ACHN (cell line): Measurements from ENCODE around the gene ACRBP.

Experiments used
- DNase-seq: peaks from one replicate; pipeline ENCODE4 v3.0.0-alpha.2; 2015
- in situ Hi-C: cut with HindIII; loops from 2 replicates; pipeline ENCODE4 v1.10.0; 2017; ENCODE audit warnings: low sequenced_read_pairs, low pct_ligation_motif_present, low pct_unique_long_range_greater_than_20kb

ACRBP gene

DNA sequence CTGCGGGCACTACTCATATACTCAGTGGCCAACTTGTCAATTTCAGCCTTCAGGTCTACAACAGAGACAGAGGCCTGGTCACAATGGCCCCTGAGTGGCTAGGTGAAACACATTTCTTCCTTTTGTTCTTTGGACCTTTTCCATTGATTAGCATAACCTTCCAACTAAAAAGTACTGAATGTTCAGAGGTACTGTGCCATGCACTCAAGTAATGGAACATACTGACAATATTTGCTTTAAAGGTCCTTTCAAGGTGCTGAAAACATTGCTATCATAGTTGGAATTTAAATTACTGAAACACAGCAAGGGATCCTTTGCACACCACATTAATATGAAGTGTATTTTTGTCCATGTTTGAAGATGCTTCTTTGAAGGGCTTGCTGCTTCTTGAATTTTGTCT, 6.1 kb upstream of the ACRBP start:
- in situ Hi-C loops = no loop called here
- DNase-seq = no peak

DNA sequence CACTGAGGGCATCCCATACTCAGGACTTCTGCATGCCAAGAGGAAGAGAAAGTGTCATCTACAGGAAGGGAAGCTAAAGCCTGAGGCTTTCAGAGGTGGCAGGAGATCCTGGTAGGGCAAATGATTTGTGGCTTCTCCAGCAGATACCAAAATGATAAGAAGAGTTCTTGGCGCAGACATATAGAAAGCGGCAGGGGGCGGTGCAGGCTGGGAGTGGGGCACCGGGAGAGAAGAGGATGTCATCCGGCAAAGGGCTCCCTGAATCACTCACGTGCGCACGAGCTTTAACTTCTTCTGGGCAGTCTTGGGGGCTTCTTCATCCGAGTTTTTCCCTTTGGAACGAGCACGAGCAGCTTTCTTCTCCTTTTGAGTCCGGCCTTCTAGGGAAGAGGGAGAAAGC, 5.2 kb upstream of the ACRBP start:
- DNase-seq = no peak
- in situ Hi-C loops = no loop called here

GRCh38 chr12:6650832-6651231, 3.6 kb upstream of the ACRBP start:
- DNase-seq = no peak
- in situ Hi-C loops = no loop called here

GRCh38 chr12:6646276-6647082, 753 bp downstream of the ACRBP start:
- no peak for DNase-seq
- in situ Hi-C loops = no loop called here

GRCh38 chr12:6644903-6645302, 2.3 kb downstream of the ACRBP start:
- DNase-seq = no peak
- in situ Hi-C loops = no loop called here

- in situ Hi-C loops = no loop called here
- no peak for DNase-seq
These were observed 3.0 kb downstream of the ACRBP start for GRCh38 chr12:6644257-6644596.

DNA sequence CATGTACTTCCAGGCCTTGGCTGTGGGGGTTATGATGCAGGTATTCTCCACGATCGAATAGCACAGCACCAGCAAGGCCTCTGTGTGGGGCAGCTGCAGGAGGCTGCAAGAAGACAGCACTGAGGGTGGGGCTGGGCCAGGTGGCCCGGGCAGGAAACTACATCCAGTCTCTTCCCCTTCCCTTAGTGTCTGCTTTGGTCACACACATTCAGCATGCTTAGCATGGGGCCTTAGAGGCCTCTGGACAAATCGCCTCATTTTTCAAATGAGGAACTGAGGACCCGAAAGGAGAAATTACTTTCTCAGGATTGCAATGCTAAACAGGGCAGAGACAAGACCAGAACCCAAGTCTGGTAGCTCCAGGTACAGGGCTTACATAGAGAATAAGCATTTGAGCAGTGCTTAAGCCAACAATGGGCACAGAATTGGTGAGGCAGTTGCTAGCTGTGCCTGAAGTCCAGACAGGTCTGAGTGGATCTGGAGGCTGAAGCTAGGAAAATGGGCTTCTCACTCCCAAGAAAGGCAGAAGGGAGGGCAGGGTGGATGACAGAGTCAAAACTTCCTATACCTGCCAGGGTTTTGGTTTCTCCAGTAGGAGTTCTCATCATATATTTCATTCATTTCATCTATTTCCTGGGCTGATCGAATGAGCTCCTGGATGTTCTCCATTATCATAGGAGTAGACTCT, 3.5 kb downstream of the ACRBP start:
- no peak for DNase-seq

GRCh38 chr12:6641131-6641530, 6.1 kb downstream of the ACRBP start:
- in situ Hi-C loops = no loop called here

More for the DNA sequence above, 3.5 kb downstream of the ACRBP start:
- in situ Hi-C loops = no loop called here

GRCh38 chr12:6640497-6640896, 6.7 kb downstream of the ACRBP start:
- DNase-seq = no peak
- in situ Hi-C loops = no loop called here

More at GRCh38 chr12:6641131-6641530, 6.1 kb downstream of the ACRBP start:
- DNase-seq = no peak

DNA sequence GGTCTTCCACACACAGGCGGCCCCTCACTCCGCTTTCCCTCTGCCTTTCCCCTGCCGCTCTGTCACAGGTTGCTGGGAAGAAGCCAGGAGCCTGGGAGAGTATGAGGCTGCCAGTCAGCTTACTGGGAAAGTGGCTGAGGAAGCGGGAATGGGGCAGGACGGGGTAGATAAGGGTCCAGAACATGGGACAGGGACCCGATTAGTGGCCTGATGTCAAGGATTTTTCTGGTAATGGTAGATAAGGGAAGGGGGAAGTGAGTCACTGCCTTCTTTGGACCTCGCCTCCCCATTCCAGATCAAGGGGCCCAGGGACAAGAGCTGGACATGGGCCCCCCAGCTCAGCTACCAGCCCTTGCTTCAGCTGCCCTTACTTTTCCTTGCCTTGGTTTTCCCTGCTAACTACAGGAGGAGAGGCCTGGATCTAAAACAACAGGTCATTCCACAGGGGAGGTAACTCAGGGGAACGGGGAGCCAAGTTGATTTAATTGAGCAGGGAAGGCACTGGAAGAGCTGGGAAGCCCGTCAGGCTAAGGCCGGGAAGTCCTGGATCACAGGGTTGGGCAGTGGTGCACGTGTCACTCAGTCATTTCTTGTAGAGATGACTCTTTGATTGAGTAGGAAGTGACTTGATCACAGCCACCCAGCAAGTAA, 8.0 kb downstream of the ACRBP start:
- in situ Hi-C loops = no loop called here
- no peak for DNase-seq

DNA sequence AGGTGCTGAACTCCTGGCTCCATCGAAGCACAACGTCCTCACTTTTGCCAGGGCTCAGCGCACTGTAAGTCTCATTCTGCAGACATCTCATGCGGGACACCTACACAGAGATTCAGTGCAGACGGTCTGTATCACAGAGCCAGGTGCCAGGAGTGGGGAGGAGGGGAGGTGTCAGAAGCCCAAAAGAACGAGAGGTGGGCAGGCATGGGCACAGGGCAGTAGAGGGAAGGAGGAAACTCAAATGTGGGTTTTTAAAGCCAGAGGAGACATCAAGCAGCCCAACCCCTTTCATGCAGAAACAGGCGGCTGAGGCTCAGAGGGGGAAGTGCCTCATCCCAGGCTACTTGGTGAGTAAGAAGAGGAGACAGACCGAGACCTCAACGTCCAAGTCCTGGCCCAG, 8.9 kb downstream of the ACRBP start:
- in situ Hi-C loops = no loop called here
- DNase-seq = no peak

DNA sequence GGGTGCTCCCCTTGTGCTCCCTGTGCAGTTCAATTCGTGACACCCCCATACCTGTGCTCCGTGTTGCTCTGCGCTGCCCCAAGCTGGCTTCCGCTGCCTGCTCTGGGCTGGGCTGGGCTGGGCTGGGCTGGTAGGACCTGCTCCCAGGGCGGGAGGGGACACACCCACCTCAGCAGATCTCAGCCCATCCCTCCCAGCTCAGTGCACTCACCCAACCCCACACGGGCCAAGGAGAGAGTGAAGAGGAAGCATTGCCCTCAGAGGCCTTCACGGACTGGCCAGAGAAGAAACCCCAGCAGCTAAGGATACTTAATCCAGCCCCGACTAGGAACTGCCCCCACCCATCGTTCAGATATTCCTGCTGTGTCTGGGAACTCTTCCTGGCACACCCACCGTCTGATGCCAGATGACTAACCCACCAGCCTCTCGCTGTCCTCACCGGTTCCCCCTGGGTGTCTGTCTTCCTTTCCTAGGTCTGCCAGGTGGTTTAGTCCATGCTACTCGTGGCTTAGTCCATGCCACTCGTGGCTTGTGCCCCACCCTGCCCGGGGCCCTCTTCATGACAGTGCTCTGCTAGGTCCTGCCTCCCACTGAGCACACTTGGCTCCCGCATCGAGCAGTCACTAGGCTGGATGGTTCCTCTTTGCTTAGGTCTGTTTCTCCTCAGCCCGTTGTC, 11.2 kb downstream of the ACRBP start, which contains the start of gene LPAR5:
LPAR5 (minus strand) TSS at position 104 of the 676 bp plus-strand sequence. CDS start 14,711 bp downstream, outside the sequence.
- no peak for DNase-seq
- in situ Hi-C loops = no loop called here

- in situ Hi-C loops = no loop called here
- no peak for DNase-seq
These were observed 11.8 kb downstream of the ACRBP start for GRCh38 chr12:6635375-6635855.

- in situ Hi-C loops = no loop called here
- peak; percentile 31 for DNase-seq
These were observed 14.9 kb downstream of the ACRBP start for GRCh38 chr12:6632026-6632983.

DNA sequence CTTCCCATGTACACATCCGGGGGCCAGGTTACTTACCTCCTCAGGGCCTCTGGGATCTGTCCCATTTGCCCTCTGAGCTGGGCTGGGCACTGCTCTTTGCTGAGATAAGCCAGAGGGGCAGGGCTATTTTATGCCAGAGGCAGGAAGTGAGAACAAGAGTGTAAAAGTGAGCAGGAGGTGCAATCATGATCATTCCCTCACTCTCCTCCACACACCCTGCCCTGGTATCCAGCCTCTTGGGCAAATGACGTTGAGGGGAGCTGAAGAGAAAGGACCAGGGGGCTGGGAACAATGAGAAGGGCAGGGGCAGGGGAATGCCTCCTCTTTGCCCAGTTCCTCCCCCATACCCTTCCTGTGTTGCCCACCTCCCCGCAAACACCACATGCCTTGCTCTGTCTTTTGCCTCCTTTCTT, 15.7 kb downstream of the ACRBP start:
- in situ Hi-C loops = no loop called here
- no peak for DNase-seq

- DNase-seq = no peak
- in situ Hi-C loops = no loop called here
These were observed 16.5 kb downstream of the ACRBP start for GRCh38 chr12:6630736-6631135.

DNA sequence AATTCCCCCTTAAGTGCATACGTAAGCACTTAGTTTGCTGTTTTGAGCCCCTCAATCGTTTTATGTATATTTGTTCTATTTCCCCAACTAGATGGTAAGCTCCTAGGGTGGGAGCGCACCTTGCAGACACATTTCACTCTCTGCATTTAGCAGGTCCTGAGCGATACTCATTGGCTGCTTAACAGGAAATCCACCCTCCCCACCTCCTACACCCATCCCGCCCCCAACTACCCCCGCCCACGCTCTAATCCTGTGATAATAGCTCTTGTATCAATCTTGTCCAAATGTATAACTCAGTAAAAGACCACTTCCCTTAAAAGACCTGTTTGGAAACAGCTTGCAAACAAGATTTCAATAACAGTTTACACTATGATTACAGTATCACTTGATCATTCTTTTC, 19.6 kb downstream of the ACRBP start:
- DNase-seq = no peak
- in situ Hi-C loops = no loop called here
